GM18909 (cell line): ENCODE results near the gene DSC3.

Experiments used
- ATAC-seq: cut with Tn5 transposase; IDR thresholded peaks from one replicate; pipeline ENCODE4 v1.9.1; 2021; ENCODE audit warnings: mild to moderate bottlenecking; ENCODE audit not compliant: unreplicated experiment, poor library complexity

The DSC3 gene

GRCh38 chr18:31042406-31043181 lies at the start of gene DSC3:
Gene DSC3 (minus strand): TSS chr18:31042742. CDS start chr18:31042660, 82 bp downstream.
- no peak for ATAC-seq

GRCh38 chr18:31091350-31091749 lies 48.8 kb upstream of the DSC3 start:
- ATAC-seq = no peak

- no peak for ATAC-seq
Measured at GRCh38 chr18:31088532-31088931, 46.0 kb upstream of the DSC3 start.

- ATAC-seq = no peak
Measured at GRCh38 chr18:31079973-31080372, 37.4 kb upstream of the DSC3 start.

- ATAC-seq = no peak
Measured at GRCh38 chr18:31077878-31078277, 35.3 kb upstream of the DSC3 start.

- ATAC-seq = no peak
Measured at GRCh38 chr18:31072175-31072574, 29.6 kb upstream of the DSC3 start.

- no peak for ATAC-seq
Measured at GRCh38 chr18:31070206-31070605, 27.7 kb upstream of the DSC3 start.

GRCh38 chr18:31066266-31066665 lies 23.7 kb upstream of the DSC3 start:
- no peak for ATAC-seq

- ATAC-seq = no peak
Measured at GRCh38 chr18:31065036-31065773, 22.7 kb upstream of the DSC3 start.

- peak; percentile 56 for ATAC-seq
Measured at GRCh38 chr18:31064130-31064529, 21.6 kb upstream of the DSC3 start.

GRCh38 chr18:31061945-31062344 lies 19.4 kb upstream of the DSC3 start:
- ATAC-seq = peak; percentile 37

- no peak for ATAC-seq
Measured at GRCh38 chr18:31058897-31059296, 16.4 kb upstream of the DSC3 start.

- ATAC-seq = no peak
Measured at GRCh38 chr18:31057917-31058316, 15.4 kb upstream of the DSC3 start.

GRCh38 chr18:31057051-31057450 lies 14.5 kb upstream of the DSC3 start:
- ATAC-seq = no peak

GRCh38 chr18:31056296-31056695 lies 13.8 kb upstream of the DSC3 start:
- ATAC-seq = no peak

- no peak for ATAC-seq
Measured at GRCh38 chr18:31050635-31051034, 8.1 kb upstream of the DSC3 start.

GRCh38 chr18:31049189-31049588 lies 6.6 kb upstream of the DSC3 start:
- ATAC-seq = no peak

GRCh38 chr18:31048216-31048615 lies 5.7 kb upstream of the DSC3 start:
- no peak for ATAC-seq

GRCh38 chr18:31046916-31047315 lies 4.4 kb upstream of the DSC3 start:
- no peak for ATAC-seq

GRCh38 chr18:31045599-31045998 lies 3.1 kb upstream of the DSC3 start:
- ATAC-seq = no peak

GRCh38 chr18:31044926-31045325 lies 2.4 kb upstream of the DSC3 start:
- no peak for ATAC-seq

- no peak for ATAC-seq
Measured at GRCh38 chr18:31043709-31044108, 1.2 kb upstream of the DSC3 start.
